Prostate gland (tissue), 2 donors: Measurements from ENCODE around the gene ZNF669.

Experiments used
- CTCF ChIP-seq, 4 experiments: fragments of 200-600 bp in 2 of 4; fragments of 450-650 bp in 2 of 4; sonication (generic) in 2 of 4; IDR thresholded peaks; 1 replicate in 3 of 4; 2 replicates in 1 of 4; pipeline ENCODE4 v1.5.1; 2016 to 2019; ENCODE audit warnings: antibody characterized with exemption in 4 of 4, mild to moderate bottlenecking in 2 of 4, moderate library complexity in 2 of 4
- POLR2A ChIP-seq: fragments of 450-650 bp; IDR thresholded peaks from one replicate; pipeline ENCODE4 v1.6.1; 2016; ENCODE audit warnings: antibody characterized with exemption, mild to moderate bottlenecking
- POLR2AphosphoS5 ChIP-seq: sonication (generic); formaldehyde crosslinking; IDR thresholded peaks from one replicate; pipeline ENCODE4 v1.6.1; 2017; ENCODE audit warnings: antibody characterized with exemption

- TF ChIP-seq POLR2A = no peak
- no peak for TF ChIP-seq CTCF (IDR thresholded peaks at IDR 0.05)
- TF ChIP-seq POLR2AphosphoS5 = no peak
These were observed 8.0 kb downstream of the ZNF669 start for GRCh38 chr1:247096112-247096511.
